Large intestine (tissue), 3 donors: ENCODE measurements around the gene DNM3. TPM values are rescaled to one million over a fixed set of nuclear protein-coding genes. Genes with fewer than 3 reads are reported as not detected.

Experiments used
- DNase-seq, 2 donors: peaks; one replicate each; pipeline versions ENCODE4 v3.0.0 to v3.0.0-alpha.2; 2013
- H3K27ac ChIP-seq: one replicate; pipeline ENCODE4 v1.5.1; 2013; ENCODE audit warnings: low read length
- H3K27me3 ChIP-seq: 2 replicates; pipeline ENCODE4 v1.6.1; 2013; ENCODE audit warnings: low read length; ENCODE audit not compliant: control insufficient read depth, insufficient read depth
- H3K36me3 ChIP-seq: 2 replicates; pipeline ENCODE4 v1.6.1; 2013; ENCODE audit warnings: low read length; ENCODE audit not compliant: control insufficient read depth, insufficient read depth
- H3K4me1 ChIP-seq: one replicate; pipeline ENCODE4 v1.6.1; 2013; ENCODE audit warnings: low read length; ENCODE audit not compliant: control insufficient read depth, insufficient read depth
- H3K4me3 ChIP-seq: one replicate; pipeline ENCODE4 v1.5.1; 2013; ENCODE audit warnings: low read length
- H3K9me3 ChIP-seq: one replicate; pipeline ENCODE4 v1.6.1; 2013; ENCODE audit warnings: mild to moderate bottlenecking, low read depth, low read length, moderate library complexity; ENCODE audit not compliant: control insufficient read depth
- WGBS: methylation state at CpG from one replicate; pipeline ENCODE4 v1.1.5; 2013; ENCODE audit warnings: low lambda C conversion rate; ENCODE audit not compliant: insufficient coverage; 5-methylcytosine and 5-hydroxymethylcytosine counted together
- polyA plus RNA-seq: library from polyadenylated mRNA; unstranded; fragments of 120-200 nt; gene quantifications from one replicate; pipeline ENCODE4 v1.2.1, GENCODE V29; 2013

Gene DNM3
- polyA plus RNA-seq, 1 donor: 2.2 TPM

DNA sequence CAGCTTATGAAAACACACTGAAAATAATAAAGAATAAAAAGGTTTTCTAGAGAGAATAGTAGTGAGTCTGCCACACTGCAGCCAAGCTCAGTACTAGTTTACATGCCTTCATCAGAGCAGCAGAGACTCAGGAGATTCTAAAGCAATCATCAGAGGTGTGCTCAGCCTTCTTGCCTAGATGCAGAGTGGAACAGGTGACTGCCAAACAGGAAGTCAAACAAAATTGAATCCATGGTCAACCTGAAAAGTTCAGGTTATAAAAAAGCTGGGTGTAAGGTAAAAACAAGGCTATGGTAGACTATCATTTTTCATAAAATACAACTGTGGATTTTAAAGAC lies 413.9 kb downstream of the DNM3 start:
- Histone ChIP-seq H3K4me3 (no peak overlapping the region), H3K36me3 (no peaks in the 10 kb centered on the region), H3K9me3 (peaks cover 8% of the 10 kb centered on the region), H3K27ac (no peak overlapping the region), H3K27me3 (no peaks in the 10 kb centered on the region), H3K4me1 (no peaks in the 10 kb centered on the region)
- DNase-seq: no peak

DNA sequence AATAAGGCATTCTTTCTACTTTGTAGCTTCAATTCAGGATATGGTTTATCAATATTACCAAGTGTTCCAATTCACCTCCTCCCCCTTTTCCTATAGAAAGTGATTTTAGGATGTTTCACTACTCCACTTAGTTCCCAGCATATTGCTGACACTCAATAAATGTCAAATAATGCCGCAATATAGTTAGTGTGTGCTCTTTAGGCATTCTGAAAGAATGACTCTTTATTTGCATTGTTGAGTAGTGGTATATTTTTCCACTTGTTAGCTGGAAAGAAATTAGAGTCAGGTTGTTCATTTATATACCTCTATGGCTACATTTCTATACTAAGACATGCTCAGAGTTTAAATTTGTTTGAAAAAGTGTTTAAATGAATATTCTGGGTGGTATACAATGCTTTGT lies 424.6 kb downstream of the DNM3 start:
- Histone ChIP-seq H3K9me3 (peaks cover 3% of the 10 kb centered on the region), H3K27me3 (no peaks in the 10 kb centered on the region), H3K4me1 (no peaks in the 10 kb centered on the region), H3K4me3 (no peak overlapping the region), H3K36me3 (no peaks in the 10 kb centered on the region), H3K27ac (no peak overlapping the region)
- DNase-seq: no peak
- no CpG with 5 or more reads among the region's 1 CpG for WGBS

DNA sequence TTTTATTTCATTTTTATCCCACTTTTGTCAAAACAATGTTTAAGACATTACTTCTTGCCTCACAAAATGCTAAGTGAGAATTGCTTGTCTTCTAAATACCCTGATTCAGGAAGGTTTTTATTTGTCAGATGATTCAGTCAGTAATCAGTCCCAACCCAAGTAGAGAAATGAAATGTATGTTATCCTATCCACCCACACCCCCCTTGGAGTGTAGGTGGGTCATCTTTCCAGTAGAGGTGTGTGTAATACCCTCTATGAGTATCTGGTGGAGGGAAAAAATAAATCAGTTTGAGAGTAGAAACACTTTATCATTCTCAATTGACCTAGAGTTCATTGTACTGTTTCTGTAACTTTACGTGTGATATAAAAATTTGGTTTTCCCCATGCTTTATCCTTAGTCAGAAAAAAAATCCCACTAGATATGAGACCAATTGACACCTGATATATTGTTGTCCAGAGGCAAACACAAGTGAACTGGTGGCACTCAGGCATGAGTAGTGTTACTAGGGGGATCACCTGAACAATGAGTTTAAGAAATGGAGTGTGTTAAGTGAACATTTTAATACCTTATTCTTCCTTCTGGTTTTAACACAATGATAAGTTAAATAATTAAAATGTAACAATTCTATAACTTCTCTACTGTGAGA lies 425.4 kb downstream of the DNM3 start:
- Histone ChIP-seq H3K27me3 (no peaks in the 10 kb centered on the region), H3K27ac (no peak overlapping the region), H3K9me3 (no peaks in the 10 kb centered on the region), H3K4me1 (no peaks in the 10 kb centered on the region), H3K36me3 (no peaks in the 10 kb centered on the region), H3K4me3 (no peak overlapping the region)
- no peak for DNase-seq
- WGBS: no CpG with 5 or more reads among the region's 1 CpG

DNA sequence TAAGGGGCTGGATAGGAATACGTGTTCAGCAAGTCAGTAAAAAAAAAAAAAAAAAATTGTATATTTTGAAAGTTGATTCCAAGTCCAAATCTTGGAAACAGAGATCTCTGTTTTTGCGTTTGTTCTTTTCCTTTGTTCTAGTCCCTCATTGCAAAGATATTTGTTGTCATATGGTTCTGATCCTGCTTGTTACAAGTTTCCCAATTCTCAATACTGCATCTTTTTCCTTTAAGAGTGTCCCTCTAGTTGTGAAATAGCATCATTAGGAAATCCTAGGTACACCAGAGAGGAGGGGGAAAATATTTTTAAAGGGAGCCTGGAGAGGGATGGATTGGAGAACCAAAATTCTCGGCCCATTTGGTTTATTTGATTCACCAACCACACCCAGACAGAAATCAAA lies 426.9 kb downstream of the DNM3 start:
- 86% methylated on average over 2 of the region's 3 CpGs for WGBS
- H3K4me1 ChIP-seq: no peaks in the 10 kb centered on the region
- H3K4me3 ChIP-seq: no peak overlapping the region
- H3K36me3 ChIP-seq: no peaks in the 10 kb centered on the region
- DNase-seq: no peak
- no peaks in the 10 kb centered on the region for H3K27me3 ChIP-seq
- no peak overlapping the region for H3K27ac ChIP-seq
- H3K9me3 ChIP-seq: no peaks in the 10 kb centered on the region

DNA sequence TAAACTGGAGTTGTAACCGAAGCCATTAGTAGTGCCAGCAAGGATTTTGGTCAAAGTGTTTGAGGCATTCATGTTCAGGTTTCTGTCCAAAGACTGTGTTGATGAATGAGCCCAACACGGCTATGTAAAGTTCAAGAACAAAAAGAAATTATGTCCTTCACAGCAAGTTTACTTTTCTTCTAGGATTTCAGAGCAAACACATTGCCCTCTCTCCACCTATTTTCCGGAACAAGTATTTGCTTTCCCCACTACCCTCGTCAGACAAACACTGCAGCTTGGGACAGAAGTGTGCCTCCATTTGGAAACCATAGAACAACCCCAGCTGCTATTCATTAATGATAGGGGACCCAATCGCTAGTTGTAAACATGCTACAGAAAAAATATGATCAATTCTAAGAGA lies 427.8 kb downstream of the DNM3 start:
- Histone ChIP-seq H3K36me3 (no peaks in the 10 kb centered on the region), H3K27ac (no peak overlapping the region), H3K27me3 (no peaks in the 10 kb centered on the region), H3K4me3 (no peak overlapping the region), H3K9me3 (no peaks in the 10 kb centered on the region), H3K4me1 (no peaks in the 10 kb centered on the region)
- 100% methylated on average over 1 of the region's 5 CpGs for WGBS
- DNase-seq: no peak

DNA sequence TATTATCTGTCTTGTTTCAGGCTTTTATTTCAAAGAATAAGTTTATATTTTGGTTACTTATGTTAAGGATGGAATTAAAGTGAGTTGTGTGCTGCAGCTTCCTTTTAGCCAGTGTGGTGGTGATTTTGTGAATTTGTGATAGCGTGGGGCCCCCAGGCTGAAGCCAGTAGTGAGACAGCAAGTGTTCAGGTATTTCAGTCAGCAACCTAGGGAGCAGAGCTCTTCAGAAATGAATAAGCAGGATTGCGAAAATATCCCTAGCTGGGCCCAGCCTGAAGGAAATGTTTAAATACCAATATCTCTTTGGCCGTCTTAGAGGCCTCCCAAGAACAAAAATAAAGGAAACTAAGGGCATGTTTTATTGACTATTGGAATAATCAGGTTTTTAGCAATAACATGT lies 428.3 kb downstream of the DNM3 start:
- Histone ChIP-seq H3K4me1 (no peaks in the 10 kb centered on the region), H3K27ac (no peak overlapping the region), H3K4me3 (no peak overlapping the region), H3K9me3 (no peaks in the 10 kb centered on the region), H3K36me3 (no peaks in the 10 kb centered on the region), H3K27me3 (no peaks in the 10 kb centered on the region)
- no CpG with 5 or more reads among the region's 3 CpGs for WGBS
- peak; percentile 10 to 15 for DNase-seq

DNA sequence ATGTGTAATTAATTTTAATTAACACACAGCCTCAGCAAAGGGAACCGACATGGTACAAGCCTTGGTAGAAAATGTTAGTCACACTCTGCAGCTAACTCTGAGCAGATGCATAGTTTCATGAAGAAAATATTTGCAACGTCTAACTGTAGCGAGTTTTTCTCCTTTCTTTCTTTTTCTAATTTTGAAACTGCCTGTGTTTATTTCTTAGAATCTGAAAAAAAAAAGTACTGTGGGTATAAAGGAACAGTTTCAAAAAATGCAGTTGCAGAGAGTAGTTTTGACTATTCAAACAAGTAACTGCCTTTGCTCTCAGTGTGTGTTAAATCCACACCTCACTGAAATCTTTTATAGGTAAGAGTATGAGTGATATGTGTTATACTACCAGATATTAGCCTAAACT lies 429.3 kb downstream of the DNM3 start:
- Histone ChIP-seq H3K9me3 (no peaks in the 10 kb centered on the region), H3K36me3 (no peaks in the 10 kb centered on the region), H3K27ac (no peak overlapping the region), H3K27me3 (no peaks in the 10 kb centered on the region), H3K4me1 (no peaks in the 10 kb centered on the region), H3K4me3 (no peak overlapping the region)
- no peak for DNase-seq
- 87% methylated on average over 3 of the region's 3 CpGs for WGBS

DNA sequence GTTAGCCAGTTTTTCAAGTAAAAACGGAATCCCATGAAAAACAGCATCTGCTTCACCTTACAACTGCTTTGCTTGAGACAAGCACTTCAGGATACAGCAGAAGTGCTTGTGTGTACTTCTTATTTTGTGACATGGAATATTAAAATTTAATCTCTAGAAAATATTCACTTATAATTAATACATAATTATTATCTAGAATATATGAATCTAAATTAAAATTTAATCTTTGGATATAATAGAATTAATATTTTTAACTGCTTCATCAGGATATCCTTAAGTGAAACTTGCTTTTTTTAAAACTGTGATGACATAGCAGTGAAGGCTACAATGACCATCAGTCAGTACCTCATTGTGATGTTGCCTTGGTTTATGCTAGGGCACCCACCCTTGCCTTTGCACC lies 430.8 kb downstream of the DNM3 start:
- no peak for DNase-seq
- H3K27me3 ChIP-seq: no peaks in the 10 kb centered on the region

DNA sequence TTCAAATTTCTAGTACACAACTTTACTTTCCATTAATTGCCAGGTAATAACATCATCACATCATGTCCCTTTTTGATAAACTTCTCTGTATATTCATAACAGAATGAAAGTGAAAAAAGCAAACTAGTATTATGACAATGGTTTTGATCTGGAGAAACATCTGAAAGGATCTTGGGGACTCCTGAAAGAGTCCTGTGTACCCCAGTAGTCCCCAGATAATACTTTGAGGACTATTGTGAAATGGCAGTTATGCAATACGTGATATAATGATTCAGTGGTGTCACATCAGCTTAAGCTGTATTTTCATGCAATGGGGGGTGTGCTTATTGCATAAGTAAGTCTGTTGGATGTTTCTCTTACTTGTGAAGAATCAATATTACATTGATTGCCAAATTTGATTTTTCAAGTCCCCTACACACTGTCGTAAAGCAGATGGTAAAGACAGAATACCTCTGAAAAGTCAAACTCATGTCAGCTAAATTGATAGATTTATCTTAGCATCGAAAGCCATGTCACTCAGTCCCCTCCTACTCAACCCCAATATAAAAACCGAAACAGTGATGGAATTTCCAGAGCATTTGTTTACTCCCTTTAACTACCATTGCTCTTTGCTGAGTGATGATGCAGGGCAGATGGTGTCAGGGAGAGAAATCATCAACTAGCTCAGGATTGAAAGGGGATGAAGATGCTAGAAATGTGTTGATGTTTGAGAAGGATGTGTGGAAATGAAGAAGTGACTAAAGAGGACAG lies 432.5 kb downstream of the DNM3 start:
- Histone ChIP-seq H3K27me3 (no peaks in the 10 kb centered on the region), H3K36me3 (no peaks in the 10 kb centered on the region), H3K27ac (no peak overlapping the region), H3K4me3 (no peak overlapping the region), H3K9me3 (no peaks in the 10 kb centered on the region), H3K4me1 (peaks cover 5% of the 10 kb centered on the region)
- WGBS: 100% methylated on average over 1 of the region's 4 CpGs
- DNase-seq: peak in 1 of 2 donors; percentile 19

More for the DNA sequence above, 430.8 kb downstream of the DNM3 start:
- Histone ChIP-seq H3K27ac (no peak overlapping the region), H3K9me3 (no peaks in the 10 kb centered on the region), H3K4me1 (peaks cover 5% of the 10 kb centered on the region), H3K36me3 (no peaks in the 10 kb centered on the region), H3K4me3 (no peak overlapping the region)
- no CpG with 5 or more reads among the region's 1 CpG for WGBS

DNA sequence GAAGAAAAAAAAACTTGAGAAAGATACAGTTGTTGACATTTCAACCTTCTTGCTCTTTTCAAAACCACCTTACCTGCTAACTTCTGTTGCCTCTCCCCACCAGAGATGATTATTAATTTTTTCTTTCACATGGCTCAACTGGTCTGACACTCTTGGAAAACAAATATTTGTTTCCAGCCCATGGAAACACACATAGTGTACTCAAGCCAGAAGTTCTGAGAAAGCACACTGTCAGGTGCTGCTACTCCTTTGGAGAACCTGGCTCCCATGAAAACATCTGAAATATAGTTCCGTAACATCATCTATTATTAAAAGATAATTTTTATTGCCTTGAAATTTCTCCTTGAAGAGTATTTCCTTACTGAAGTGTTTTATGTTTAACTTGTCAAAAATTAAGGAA lies 434.2 kb downstream of the DNM3 start:
- no CpG with 5 or more reads among the region's 1 CpG for WGBS
- Histone ChIP-seq H3K36me3 (no peaks in the 10 kb centered on the region), H3K9me3 (no peaks in the 10 kb centered on the region), H3K27me3 (no peaks in the 10 kb centered on the region), H3K4me3 (no peak overlapping the region), H3K4me1 (peaks cover 5% of the 10 kb centered on the region), H3K27ac (no peak overlapping the region)
- peak in 1 of 2 donors; percentile 14 for DNase-seq
